GM18507 (cell line): ENCODE results near the gene CCL13.

ENCODE experiments used
- DNase-seq: peaks from one replicate; pipeline ENCODE4 v3.0.0; 2011; ENCODE audit warnings: low read depth; ENCODE audit not compliant: insufficient read length; ENCODE audit errors: extremely low spot score
- FAIRE-seq: peaks from 2 replicates; lab custom pipeline; 2011; peaks lifted over from hg19 to GRCh38; lab: Jason Lieb, UNC

Gene CCL13

DNA sequence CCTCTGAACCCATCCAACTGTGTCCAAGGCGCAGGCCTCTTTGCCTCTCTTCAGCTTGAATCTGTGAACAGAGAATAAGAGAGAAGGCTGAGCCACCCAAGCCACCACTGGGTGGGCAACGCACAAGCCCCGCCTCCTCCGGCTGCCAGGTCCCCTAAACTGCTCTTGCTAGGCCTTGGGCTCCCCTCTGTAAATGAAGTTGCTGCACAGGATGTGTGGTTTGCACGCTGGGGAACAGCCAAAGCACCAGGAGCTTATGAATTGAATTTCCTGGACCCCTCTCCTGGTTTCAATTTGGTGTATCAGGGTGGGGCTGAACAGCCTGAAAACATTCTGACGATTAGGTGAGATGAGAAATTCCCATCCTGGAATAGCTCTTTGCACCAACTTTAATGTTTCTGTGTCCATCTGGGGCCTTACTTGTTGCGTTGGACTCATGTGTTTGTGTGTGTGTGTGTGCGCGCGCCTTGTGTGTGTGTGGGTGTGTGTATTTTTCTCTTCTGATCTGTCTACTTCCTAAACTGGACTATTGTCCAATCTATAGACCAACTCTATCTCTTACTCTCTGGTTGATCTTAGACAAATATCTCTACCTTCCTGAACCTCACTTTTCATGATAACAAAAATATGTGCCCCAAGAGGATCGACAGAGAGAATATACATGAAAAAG lies 4.5 kb downstream of the CCL13 start:
- FAIRE-seq, result no peak
- no peak for DNase-seq

DNA sequence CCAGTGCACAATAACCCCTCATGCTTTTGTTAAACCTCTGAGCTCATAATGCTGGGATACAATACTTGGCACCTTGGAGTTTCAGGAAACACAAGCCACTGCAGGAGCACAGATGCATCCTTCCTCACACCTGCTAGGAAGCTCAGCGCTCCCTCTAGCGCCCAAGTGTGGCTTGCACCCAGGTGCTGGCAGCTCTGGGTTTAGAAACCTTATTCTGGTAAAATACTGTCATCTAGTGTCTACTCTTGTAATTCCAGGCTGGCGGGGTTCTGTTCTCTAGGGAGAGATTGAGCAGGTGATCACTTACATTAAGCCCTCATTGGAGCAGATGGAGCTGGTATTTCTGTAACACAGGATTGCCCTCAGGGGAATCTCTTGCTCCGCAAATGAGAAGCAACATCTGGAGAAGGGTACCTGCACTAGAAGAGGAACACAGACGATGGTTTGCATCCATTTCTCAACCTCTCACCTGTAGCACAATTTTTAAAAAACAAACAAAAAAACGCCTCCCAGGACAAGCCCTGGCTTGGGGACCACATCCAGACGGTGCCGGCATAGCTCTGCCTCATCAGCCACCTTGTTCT lies 5.3 kb downstream of the CCL13 start:
- peak; percentile 71 for DNase-seq
- peak; percentile 90 for FAIRE-seq

DNA sequence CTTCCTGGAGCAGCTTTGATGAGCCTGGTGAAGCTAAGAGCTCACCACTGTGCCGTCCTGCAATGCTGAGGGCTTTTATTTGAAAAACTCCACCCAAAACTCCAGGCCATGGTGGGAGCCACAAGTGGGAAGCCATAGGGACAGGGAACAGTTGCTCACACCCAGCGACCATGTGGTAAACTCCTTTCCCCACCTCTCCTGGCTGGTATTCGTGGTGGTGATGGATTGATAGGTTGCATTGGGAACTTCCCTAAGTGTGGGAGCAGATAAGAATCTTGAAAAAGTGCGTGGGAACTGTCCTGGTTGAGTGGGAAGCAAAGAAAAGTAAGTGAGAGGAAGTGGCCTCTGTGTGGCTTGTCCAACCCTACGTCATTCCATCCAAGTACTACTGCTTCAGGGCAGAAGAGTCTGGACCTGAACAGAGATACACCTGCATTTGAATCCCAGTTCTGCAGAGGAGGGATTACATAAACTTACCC lies 6.9 kb downstream of the CCL13 start, which contains the start of gene CCL1:
Gene CCL1 (minus strand): TSS at position 51 of the 479 bp plus-strand sequence. CDS start 72 bp downstream, outside the sequence.
- DNase-seq, result no peak
- no peak for FAIRE-seq

DNA sequence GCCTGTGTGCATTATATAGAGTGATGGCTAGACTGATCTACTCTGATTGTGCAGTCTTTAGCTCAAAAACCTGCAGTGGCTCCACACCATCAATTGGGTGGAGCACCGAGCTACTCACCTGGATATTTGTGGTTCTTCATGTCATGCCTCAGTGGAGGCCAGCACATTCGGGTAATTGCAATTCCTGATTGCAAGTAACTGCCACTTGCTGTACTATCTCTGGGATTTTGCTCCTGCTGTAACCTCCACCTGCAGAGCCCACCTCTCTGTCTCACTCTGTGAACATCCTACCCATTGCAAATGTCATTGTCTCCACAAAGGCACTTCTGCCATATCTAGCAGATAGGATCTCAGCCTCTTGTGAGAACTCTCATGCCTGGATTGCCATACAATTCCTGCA lies 8.5 kb downstream of the CCL13 start:
- no peak for DNase-seq
- no peak for FAIRE-seq

DNA sequence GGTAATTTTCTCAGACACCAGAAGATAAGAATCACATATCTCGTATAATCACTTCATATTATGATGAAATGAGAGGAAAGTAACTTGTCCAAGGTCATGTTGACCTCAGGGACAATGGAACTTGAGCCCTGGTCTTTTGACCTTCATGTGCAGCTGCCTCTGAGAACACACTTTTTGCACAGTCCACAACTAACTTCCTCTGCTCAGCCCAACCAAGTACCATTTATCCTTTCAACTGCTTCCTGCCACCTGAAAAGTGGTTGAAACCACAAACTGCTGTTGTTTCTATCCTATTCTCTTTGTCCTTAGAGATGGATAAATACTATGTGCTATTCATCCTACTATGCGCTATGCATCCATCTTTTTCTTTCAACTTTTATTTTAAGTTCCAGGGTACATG lies 9.1 kb downstream of the CCL13 start:
- DNase-seq, result no peak
- FAIRE-seq, result no peak

DNA sequence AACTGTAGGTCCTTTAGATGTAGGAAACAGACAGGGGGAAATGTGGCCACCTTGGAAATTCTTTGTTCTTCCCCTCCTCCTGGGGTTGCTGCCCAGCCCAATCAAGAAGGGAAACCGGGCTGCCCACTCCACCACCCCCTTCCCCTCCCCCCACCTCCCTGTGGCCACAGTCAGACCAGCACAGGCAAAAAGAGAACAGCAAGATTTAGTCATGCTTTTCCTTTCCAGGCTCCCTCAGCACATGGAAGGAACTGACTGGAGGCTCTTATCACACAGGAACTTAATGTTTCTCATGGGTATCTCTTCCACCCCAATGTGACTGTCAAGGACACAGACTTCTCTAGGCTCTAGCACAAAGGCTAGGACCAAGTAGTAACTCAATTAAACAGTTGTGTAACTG lies 9.7 kb downstream of the CCL13 start:
- no peak for FAIRE-seq
- no peak for DNase-seq

DNA sequence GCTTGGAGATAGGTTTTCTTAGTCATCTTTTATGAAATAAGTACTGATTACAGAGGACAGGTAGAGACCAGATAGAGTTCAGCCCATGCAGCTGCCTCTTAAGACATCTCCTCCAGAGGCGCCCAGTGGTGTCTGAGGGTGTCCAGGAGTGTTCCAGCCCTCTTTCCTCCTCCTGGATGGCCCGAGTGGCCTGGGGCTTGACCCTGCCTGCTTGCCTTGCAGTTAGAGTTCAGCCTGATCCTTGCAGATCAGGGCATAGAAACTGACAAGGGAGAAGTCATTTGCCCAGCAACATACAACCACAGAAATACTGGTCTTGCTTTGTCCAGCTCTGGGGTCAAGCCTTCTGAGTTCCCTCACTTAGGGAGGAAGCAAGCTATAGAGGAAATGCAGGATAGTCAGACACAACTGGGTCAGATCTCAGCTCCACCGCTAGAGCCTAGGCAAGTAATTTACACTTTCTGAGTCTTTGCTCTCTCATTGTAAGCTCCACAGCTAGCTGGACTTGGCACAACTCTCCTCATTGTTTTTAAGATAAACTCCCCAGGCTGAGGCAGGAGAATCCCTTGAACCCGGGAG lies 10.3 kb downstream of the CCL13 start:
- DNase-seq (no peak), FAIRE-seq (no peak)

DNA sequence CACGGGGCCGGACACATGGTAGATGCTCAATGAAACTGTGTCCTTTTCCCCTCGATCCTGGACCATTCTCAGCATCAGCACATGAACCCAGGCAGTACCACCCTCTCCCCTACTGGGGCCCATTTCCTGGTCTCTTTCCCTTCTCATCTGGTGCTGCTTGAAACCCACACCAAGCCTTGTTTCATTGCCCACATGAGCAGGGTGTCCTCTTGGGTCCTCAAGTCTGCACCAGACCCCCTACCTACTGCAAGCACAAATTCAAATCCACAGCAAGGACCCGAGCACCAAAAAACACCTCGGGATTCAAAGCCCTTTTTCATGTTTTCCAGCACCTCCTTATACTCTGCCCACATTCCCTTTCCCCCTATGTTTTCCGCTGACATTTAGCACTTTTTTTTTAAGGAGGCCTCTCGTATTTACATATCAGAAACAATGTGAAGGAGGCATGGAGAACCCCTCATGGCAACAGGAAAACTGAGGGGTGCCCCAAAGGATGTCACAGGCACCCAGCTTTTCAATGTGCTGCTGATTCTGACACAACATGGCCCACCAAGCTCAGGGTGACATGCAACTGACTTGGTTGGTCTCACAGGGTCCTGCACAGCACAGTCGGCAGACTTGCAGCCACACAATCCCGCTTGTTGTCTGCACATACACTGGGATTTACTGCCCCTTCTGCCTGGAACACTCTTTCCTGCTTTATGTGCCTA lies 11.4 kb downstream of the CCL13 start:
- FAIRE-seq (no peak), DNase-seq (no peak)

DNA sequence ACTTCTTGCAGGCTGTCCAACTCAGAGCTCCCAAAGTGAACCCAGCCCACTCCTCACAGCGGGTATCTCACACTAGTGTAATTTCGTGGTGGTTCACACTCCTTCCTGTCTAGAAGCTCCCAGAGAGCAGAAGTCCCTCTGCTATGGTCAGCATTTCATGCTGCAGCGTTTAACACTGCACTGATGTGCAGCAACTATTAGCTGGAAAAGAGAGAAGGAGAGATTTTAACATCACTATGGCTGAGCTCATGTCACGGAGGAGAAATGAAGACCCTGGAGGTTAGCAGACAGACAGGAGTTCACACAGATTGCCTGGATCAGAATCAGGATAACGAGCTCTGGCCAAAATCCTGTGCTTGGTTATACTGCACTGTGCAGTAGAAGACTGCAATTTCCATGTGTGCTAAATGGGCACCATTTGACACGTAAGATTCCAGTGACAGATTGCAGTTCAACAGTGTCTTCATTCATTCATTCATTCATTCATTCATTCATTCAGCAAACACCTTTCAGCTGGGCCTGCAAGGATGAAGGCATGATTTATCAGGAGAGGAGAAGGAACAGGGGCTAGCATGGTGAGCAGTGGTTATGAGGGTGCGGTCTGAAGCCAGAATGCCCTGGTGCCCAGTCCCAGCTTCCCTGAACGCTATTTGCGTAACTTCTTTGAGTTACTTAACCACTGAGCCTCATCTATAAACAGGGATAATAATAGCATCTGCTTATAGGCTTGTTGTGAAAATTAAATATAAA lies 12.1 kb downstream of the CCL13 start:
- no peak for FAIRE-seq
- no peak for DNase-seq

DNA sequence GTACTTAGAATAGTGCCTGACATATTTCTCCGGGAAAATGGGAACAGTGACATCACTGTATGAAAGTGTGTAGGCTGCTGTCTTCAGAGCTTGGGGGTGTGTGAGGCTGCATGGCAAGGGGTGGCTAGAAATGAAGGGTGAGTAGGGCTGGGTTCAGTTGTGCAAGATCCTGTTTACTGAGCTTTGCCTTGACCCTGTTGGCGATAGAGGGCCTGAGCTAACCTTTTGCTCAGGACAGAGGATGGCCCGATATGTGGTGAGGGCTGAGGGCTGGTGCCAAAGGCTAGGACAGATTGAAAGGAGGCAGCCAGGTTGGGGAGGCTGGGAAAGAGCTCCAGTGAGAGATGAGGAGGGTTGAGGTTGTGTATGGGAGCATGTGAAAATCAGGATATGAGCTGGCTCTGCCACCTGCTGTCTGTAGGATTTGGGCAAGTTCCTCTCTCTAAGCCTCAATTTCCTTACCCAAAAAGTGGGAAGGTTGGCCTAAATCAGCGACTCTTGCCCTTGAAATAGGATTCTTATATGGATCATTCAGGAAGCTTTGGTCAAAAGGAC lies 12.7 kb downstream of the CCL13 start:
- no peak for FAIRE-seq
- no peak for DNase-seq

DNA sequence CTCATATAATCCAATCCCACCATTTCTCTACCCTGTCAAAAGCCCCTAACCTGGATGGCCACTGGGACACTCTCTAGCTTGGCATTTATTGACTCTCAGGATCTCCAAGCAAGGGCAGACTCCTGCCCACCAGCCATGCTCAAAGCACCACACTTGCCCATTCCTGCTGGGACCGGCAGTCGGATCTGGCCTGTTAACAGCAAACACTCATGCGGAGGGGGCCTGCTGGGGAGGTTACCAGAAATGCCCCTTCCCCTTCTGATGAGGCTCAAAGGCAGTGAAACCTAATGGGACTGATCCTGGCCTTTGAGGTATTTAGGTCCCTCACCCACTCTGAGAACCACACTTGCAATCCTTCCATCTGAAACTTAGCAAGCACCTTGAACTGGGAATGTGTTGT lies 13.3 kb downstream of the CCL13 start:
- no peak for DNase-seq
- no peak for FAIRE-seq

DNA sequence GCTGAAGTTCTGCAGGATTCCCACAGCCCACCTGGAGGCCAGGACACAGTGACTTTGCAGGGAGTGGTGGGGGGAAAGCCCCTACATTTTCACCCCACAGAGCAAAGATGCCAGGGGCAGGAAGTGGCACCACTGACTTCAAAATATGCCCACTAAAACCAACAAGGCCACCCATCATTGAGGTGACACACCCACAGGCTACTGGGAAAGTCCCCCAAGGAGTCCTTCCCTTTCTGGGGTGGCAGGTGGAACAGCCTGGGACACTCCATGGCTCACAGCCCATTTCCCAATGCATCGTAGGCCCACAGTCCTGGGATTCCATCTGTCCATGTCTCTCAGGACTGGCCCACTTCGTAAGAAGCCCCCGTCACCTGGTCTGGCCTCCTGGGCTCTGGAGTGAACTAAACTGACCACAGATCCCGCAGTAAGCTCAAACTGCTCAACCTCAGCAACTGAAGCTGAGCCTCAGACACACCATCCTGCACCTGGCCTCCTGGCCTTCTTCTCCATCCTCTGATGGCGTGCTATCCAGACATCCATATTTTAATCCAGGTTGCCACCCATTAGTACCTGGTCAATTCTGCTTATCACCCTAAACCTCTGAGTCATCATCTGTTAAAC lies 14.2 kb downstream of the CCL13 start:
- FAIRE-seq, result no peak

DNA sequence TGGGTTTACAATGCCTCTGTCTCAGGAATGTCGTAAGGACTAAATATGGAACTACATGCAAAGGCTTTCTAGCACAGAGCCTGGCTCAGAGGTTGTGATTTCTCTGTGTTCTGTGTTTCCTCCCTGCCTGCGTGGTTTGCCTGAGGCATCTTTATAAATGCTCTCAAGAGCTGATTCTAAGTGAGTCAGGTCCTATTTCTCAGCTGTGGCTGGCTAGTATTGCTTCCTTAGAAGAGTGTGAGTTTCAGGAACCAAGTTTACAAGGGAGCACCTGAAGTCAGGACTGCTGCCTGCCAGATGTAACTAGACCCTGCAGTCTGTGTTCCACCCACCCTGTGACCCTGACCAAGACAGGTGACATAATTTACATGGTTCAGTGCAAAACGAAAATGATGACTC lies 14.7 kb downstream of the CCL13 start:
- FAIRE-seq (no peak), DNase-seq (no peak)

More for the DNA sequence above, 14.2 kb downstream of the CCL13 start:
- DNase-seq, result no peak

DNA sequence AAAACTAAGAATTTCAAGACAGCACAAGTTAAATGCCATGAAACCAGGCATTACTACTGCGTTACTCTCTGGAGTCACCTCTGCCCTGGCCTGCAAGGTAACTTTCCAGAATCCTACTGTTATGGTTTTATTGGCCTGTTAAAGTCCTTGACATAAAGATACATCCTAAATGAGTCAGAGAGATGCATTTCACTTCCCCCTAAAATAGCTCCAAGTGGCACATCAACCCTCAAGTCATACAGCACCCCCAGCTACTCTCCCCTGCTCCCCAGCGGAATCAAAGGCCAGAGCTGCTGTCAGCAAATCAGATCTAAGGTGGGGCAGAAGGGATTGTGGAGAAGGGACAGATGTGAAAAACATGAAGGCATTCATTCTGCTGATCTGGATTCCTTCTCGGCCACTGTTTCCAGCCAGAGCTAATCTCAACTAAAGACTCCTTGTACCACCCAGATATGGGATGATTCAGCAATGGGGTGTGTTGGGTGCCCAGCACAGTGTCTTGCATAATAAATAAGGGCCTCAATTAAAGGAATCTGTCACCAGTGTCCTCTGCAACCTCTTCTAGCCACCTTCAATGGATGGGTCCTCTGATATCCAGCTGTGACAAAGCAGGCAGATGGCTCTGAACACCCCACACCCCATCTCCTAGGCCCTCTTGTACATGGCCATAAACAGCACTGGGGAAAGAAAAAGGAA lies 15.3 kb downstream of the CCL13 start:
- FAIRE-seq, result no peak
- no peak for DNase-seq

DNA sequence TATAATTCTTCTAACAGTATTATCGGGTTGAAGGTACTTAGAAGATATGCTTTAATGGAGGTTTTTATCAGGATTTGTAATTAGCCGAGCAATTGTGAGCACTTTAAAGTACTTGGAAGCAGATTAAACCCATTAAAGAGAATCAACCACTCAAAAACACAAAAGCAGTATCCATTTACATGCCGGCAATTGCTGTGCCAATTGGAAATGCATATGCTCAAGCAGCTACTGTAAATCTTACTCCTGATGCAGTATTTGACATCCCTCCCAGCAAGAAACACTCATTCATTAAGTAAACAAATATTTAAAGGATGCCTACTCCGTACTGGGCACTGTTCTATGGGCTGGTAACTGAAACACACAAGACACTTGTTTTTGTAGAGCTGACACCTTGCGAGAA lies 18.2 kb downstream of the CCL13 start:
- FAIRE-seq, result no peak
- DNase-seq, result no peak

DNA sequence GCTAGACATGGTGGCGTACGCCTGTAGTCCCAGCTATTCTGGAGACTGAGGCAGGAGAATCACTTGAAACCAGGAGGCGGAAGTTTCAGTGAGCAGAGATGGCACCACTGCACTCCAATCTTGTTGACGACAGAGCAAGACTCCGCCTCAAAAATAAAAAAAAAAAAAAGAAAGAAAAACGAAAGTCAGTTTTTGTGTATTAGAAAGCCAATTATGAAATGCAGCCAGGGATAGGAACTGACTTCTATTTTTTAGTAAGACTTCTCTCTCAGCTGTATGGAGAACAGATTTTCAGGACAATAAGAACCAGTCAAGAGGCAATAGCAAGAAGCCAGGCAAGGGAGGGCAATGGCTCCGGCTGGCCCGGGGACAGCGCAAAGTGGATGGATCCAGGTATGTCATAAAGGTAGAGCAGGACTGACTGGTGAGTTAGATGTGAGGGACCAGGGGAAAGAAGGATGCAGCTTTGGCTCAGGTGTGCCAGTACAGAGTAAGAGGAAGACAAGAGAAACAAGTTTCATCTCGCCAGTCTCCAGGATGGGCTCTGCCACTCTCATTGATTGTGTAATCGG lies 19.2 kb downstream of the CCL13 start:
- FAIRE-seq, result no peak
- no peak for DNase-seq

DNA sequence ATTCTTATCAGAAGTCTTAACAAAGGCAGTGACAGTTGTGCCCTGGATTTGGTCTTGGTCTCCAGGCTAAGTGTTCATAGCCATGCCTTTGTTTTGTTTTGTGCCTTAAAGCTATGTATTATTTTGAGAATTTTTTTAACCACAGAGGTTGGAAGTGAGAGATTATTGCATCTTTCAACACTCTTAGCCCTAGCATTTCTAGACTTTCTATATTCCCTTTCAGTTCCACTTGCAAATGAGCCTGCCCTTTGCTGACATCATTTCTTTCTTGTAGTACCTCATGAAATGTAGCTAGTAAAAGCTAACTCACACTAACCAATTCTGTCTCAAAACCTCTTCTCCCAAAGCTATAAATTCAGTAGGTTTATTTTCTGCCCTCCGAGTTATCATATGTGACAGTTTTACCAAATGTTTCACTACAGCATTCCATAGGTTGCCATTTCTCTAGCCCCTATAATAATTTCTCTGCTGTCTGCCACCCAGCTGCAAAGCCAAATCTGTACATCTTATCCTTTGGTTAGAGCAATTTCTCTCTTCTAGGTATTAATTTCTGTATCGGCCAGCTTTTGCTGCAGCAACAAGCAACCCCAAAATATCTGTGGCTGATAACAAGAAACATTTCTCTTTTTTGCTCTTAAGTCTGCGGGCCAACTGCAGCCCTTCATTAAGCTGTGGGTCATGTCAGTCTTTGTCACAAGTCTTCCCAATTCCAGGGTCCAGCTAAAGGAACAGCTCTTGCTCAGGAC lies 21.0 kb downstream of the CCL13 start:
- FAIRE-seq (peak; percentile 50), DNase-seq (no peak)
